HG02763 (cell line): ENCODE measurements around the gene COCH.
A peak's percentile ranks its signal among the peaks of the same experiment; 100 is the strongest.

Experiments used
- ATAC-seq: cut with Tn5 transposase; IDR thresholded peaks from one replicate; pipeline ENCODE4 v1.9.1; 2021; ENCODE audit warnings: mild to moderate bottlenecking, moderate library complexity; ENCODE audit not compliant: unreplicated experiment

COCH gene

GRCh38 chr14:30874120-30874998 lies at the start of gene COCH:
Gene COCH (plus strand): TSS chr14:30874559. CDS start chr14:30874939, 380 bp downstream.
- peak; percentile 75 for ATAC-seq

GRCh38 chr14:30826070-30826469 lies 48.3 kb upstream of the COCH start:
- ATAC-seq, result no peak

GRCh38 chr14:30829853-30830252 lies 44.5 kb upstream of the COCH start:
- no peak for ATAC-seq

GRCh38 chr14:30834353-30834752 lies 40.0 kb upstream of the COCH start:
- ATAC-seq, result no peak

GRCh38 chr14:30838351-30838750 lies 36.0 kb upstream of the COCH start:
- no peak for ATAC-seq

- no peak for ATAC-seq
These were observed 34.1 kb upstream of the COCH start for GRCh38 chr14:30840086-30840779.

GRCh38 chr14:30842431-30842830 lies 31.9 kb upstream of the COCH start:
- ATAC-seq, result no peak

- no peak for ATAC-seq
These were observed 25.7 kb upstream of the COCH start for GRCh38 chr14:30848449-30849240.

GRCh38 chr14:30849354-30849753 lies 25.0 kb upstream of the COCH start:
- peak; percentile 96 for ATAC-seq

GRCh38 chr14:30849983-30850382 lies 24.4 kb upstream of the COCH start:
- no peak for ATAC-seq

GRCh38 chr14:30853946-30854345 lies 20.4 kb upstream of the COCH start:
- ATAC-seq, result no peak

GRCh38 chr14:30854492-30854891 lies 19.9 kb upstream of the COCH start:
- ATAC-seq, result no peak

GRCh38 chr14:30855345-30856037 lies 18.9 kb upstream of the COCH start:
- peak; percentile 73 for ATAC-seq

- ATAC-seq, result no peak
These were observed 13.2 kb upstream of the COCH start for GRCh38 chr14:30861200-30861599.

GRCh38 chr14:30864934-30865333 lies 9.4 kb upstream of the COCH start:
- ATAC-seq, result no peak

GRCh38 chr14:30868736-30869135 lies 5.6 kb upstream of the COCH start:
- ATAC-seq, result no peak

- no peak for ATAC-seq
These were observed 4.7 kb upstream of the COCH start for GRCh38 chr14:30869551-30870155.

- ATAC-seq, result no peak
These were observed 1.8 kb upstream of the COCH start for GRCh38 chr14:30872602-30873001.

GRCh38 chr14:30873308-30874119 lies 845 bp upstream of the COCH start:
- no peak for ATAC-seq
